ENCODE data around the gene RDX. TPM values are rescaled to one million over a fixed set of nuclear protein-coding genes. Genes with fewer than 3 reads are reported as not detected.

Gene RDX
- total and polyA plus RNA-seq, 2 of the 8 experiments (the other 6 are each of a cell fraction or from before 2014, with no cell fraction given), result 27.4 to 100 TPM

DNA sequence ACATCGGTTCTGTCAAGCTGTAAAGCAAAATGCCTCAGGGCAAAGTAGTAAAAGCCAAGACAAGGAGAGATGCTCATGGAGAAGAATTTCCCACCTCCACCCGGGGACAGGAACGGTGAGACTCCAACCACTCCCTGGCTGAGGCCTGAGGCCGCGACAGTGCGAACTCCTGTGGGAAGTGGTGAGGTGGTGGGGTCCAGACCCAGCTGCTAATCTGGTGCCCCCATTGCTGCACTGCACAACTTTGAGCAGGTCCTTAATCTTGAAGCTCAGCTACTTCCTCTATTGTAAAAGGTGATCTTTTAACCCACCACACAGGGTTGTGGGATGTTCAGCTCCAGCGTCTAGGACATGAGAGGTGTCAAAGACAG lies 119.3 kb downstream of the RDX start (continued):
- no peak for TF ChIP-seq TBP (IDR thresholded peaks at IDR 0.05; ENCODE audit: low read depth, low read length)
- no peak for TF ChIP-seq KDM4A (IDR thresholded peaks at IDR 0.05; ENCODE audit: low read depth, low read length, severe bottlenecking)

All from H1 (cell line).